H9 (cell line): ENCODE results near the gene ADGRG1. TPM values are rescaled to one million over a fixed set of nuclear protein-coding genes. Genes with fewer than 3 reads are reported as not detected.

Experiments used
- DNase-seq: peaks from one replicate; pipeline ENCODE4 v3.0.0-alpha.2; 2017
- H2AFZ ChIP-seq: one replicate; pipeline ENCODE4 v1.6.1; 2013; ENCODE audit warnings: mild to moderate bottlenecking, low read length, control low read depth, moderate library complexity
- H2AK5ac ChIP-seq: 2 replicates; pipeline ENCODE4 v1.6.1; 2013; ENCODE audit warnings: low read length, control low read depth, mixed read lengths; ENCODE audit not compliant: insufficient read length
- H2BK120ac ChIP-seq: one replicate; pipeline ENCODE4 v1.6.1; 2013; ENCODE audit warnings: low read depth, mild to moderate bottlenecking, low read length, control low read depth, inconsistent platforms; ENCODE audit not compliant: poor library complexity, severe bottlenecking
- H2BK12ac ChIP-seq: 2 replicates; pipeline ENCODE4 v1.6.1; 2013; ENCODE audit warnings: low read length, control low read depth, mixed read lengths, low read depth; ENCODE audit not compliant: insufficient read length
- H2BK15ac ChIP-seq: 2 replicates; pipeline ENCODE4 v1.6.1; 2013; ENCODE audit warnings: low read depth, low read length, control low read depth
- H2BK20ac ChIP-seq: one replicate; pipeline ENCODE4 v1.6.1; 2013; ENCODE audit warnings: low read depth, mild to moderate bottlenecking, low read length, control low read depth, inconsistent platforms; ENCODE audit not compliant: poor library complexity, severe bottlenecking
- H2BK5ac ChIP-seq: 2 replicates; pipeline ENCODE4 v1.6.1; 2013; ENCODE audit warnings: low read length, control low read depth, mixed read lengths; ENCODE audit not compliant: insufficient read length
- H3K14ac ChIP-seq: 2 replicates; pipeline ENCODE4 v1.6.1; 2013; ENCODE audit warnings: low read length, control low read depth; ENCODE audit not compliant: insufficient read depth
- H3K18ac ChIP-seq: 2 replicates; pipeline ENCODE4 v1.6.1; 2013; ENCODE audit warnings: low read depth, mild to moderate bottlenecking, mixed read lengths, low read length, control low read depth; ENCODE audit not compliant: insufficient read length
- H3K23ac ChIP-seq: 2 replicates; pipeline ENCODE4 v1.6.1; 2013; ENCODE audit warnings: low read length, control low read depth, mixed read lengths, low read depth; ENCODE audit not compliant: insufficient read length
- H3K23me2 ChIP-seq: 2 replicates; pipeline ENCODE4 v1.6.1; 2013; ENCODE audit warnings: low read depth, mild to moderate bottlenecking, mixed read lengths, low read length, control low read depth; ENCODE audit not compliant: insufficient read length, poor library complexity, severe bottlenecking
- H3K27ac ChIP-seq: 2 replicates; pipeline ENCODE4 v1.5.1; 2013; ENCODE audit warnings: low read length, control low read depth, mixed read lengths, low read depth; ENCODE audit not compliant: insufficient read length
- H3K27me3 ChIP-seq: 2 replicates; pipeline ENCODE4 v1.6.1; 2013; ENCODE audit warnings: low read length, control low read depth, inconsistent platforms; ENCODE audit not compliant: insufficient read depth
- H3K4ac ChIP-seq: 2 replicates; pipeline ENCODE4 v1.6.1; 2013; ENCODE audit warnings: low read depth, mild to moderate bottlenecking, control low read depth, inconsistent platforms, low read length, moderate library complexity
- H3K4me1 ChIP-seq: 2 replicates; pipeline ENCODE4 v1.6.1; 2013; ENCODE audit warnings: low read length, control low read depth, inconsistent platforms; ENCODE audit not compliant: insufficient read depth
- H3K4me2 ChIP-seq: 2 replicates; pipeline ENCODE4 v1.6.1; 2013; ENCODE audit warnings: low read length, control low read depth, mixed read lengths; ENCODE audit not compliant: insufficient read length, insufficient read depth
- H3K56ac ChIP-seq: 2 replicates; pipeline ENCODE4 v1.6.1; 2013; ENCODE audit warnings: low read depth, mild to moderate bottlenecking, mixed read lengths, low read length, control low read depth; ENCODE audit not compliant: insufficient read length
- H3K79me1 ChIP-seq: 2 replicates; pipeline ENCODE4 v1.6.1; 2013; ENCODE audit warnings: low read depth, mild to moderate bottlenecking, moderate library complexity, low read length, control low read depth, inconsistent platforms; ENCODE audit not compliant: insufficient read depth, poor library complexity, severe bottlenecking
- H3K79me2 ChIP-seq: 2 replicates; pipeline ENCODE4 v1.6.1; 2013; ENCODE audit warnings: low read length, control low read depth, inconsistent platforms; ENCODE audit not compliant: insufficient read depth
- H3K9ac ChIP-seq: 2 replicates; pipeline ENCODE4 v1.6.1; 2013; ENCODE audit warnings: low read length, control low read depth, mixed read lengths; ENCODE audit not compliant: insufficient read length; ENCODE audit errors: extremely low read depth
- H3K9me3 ChIP-seq: one replicate; pipeline ENCODE4 v1.6.1; 2013; ENCODE audit warnings: low read depth, low read length, inconsistent platforms; ENCODE audit not compliant: control insufficient read depth
- H3T11ph ChIP-seq: one replicate; pipeline ENCODE4 v1.6.1; 2013; ENCODE audit warnings: mild to moderate bottlenecking, low read length, control low read depth, inconsistent platforms
- H4K20me1 ChIP-seq: one replicate; pipeline ENCODE4 v1.6.1; 2013; ENCODE audit not compliant: control insufficient read depth, insufficient read length, insufficient read depth
- H4K5ac ChIP-seq: 2 replicates; pipeline ENCODE4 v1.6.1; 2013; ENCODE audit warnings: low read depth, mild to moderate bottlenecking, mixed read lengths, low read length, control low read depth; ENCODE audit not compliant: insufficient read length
- H4K8ac ChIP-seq: replicated peaks from 2 replicates; pipeline ENCODE4 v1.6.1; 2013; ENCODE audit warnings: low read length, control low read depth, mixed read lengths, low read depth; ENCODE audit not compliant: insufficient read length
- H4K91ac ChIP-seq: 2 replicates; pipeline ENCODE4 v1.6.1; 2013; ENCODE audit warnings: low read depth, mild to moderate bottlenecking, moderate library complexity, mixed read lengths, low read length, control low read depth; ENCODE audit not compliant: insufficient read length
- H3K27ac Mint-ChIP-seq, 3 experiments: 2 replicates in 2 of 3; 3 replicates in 1 of 3; pipeline ENCODE4 v1.8.0; 2020 to 2021; ENCODE audit warnings: mixed read lengths in 3 of 3, mild to moderate bottlenecking in 1 of 3, moderate library complexity in 1 of 3
- H3K27me3 Mint-ChIP-seq: 2 replicates; pipeline ENCODE4 v1.8.0; 2021; ENCODE audit warnings: low read depth, mild to moderate bottlenecking, moderate library complexity, mixed read lengths
- H3K36me3 Mint-ChIP-seq, 3 experiments: 2 replicates in 2 of 3; 3 replicates in 1 of 3; pipeline ENCODE4 v1.8.0; 2020 to 2021; ENCODE audit warnings: low read depth in 3 of 3, mixed read lengths in 3 of 3; ENCODE audit not compliant: insufficient read depth in 1 of 3
- H3K4me1 Mint-ChIP-seq, 2 experiments: 2 replicates each; pipeline ENCODE4 v1.8.0; 2020; ENCODE audit warnings: mixed read lengths in 2 of 2
- H3K4me3 Mint-ChIP-seq, 2 experiments: 2 replicates in 1 of 2; 3 replicates in 1 of 2; pipeline ENCODE4 v1.8.0; 2020 to 2021; ENCODE audit warnings: mild to moderate bottlenecking in 2 of 2, mixed read lengths in 2 of 2, moderate library complexity in 1 of 2
- H3K9me3 Mint-ChIP-seq, 2 experiments: 2 replicates in 1 of 2; 3 replicates in 1 of 2; pipeline ENCODE4 v1.8.0; 2020; ENCODE audit warnings: mild to moderate bottlenecking in 2 of 2, mixed read lengths in 2 of 2, moderate library complexity in 1 of 2
- WGBS: extraction: QIAGEN DNeasy Blood & Tissue Kit; methylation state at CpG from one replicate; pipeline ENCODE4 v1.1.7; 2013; ENCODE audit warnings: missing lambda C conversion rate, low lambda C conversion rate, mixed read lengths; ENCODE audit not compliant: insufficient read length; ENCODE audit errors: extremely low coverage; 5-methylcytosine and 5-hydroxymethylcytosine counted together
- total RNA-seq: library from RNA; stranded (reverse); gene quantifications from 2 replicates; pipeline ENCODE4 v1.2.1, GENCODE V29; 2021
- TF ChIP-seq, protein P1 (sequence below): fragments of 200-600 bp; sonication (generic); conservative IDR thresholded peaks from 3 replicates; pipeline ENCODE4 v1.8.0; 2021; ENCODE audit warnings: antibody characterized with exemption, mild to moderate bottlenecking

Gene ADGRG1
- total RNA-seq, 1 experiment from 2014 or later, result 1.1 TPM

DNA sequence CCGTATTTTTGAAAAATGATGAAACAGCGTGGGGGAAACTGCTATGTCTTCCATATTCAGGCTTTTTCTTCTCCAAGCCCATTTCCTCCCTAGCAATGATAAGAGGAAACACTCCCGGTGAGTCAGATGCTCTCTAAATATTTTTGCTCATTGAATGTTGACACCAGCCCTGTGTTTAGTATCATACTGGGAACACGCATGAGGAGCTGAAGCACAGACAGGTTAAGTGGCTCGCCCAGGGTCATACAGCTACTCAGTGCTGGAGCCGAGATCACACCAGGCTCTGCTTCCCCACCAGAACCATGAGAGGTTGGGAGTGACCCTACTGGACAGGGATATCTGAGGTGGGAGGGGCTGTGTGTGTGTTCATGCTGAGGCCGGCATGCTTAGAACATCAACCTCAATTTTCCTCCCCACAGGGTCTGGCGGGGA is 37.8 kb upstream of the ADGRG1 start:
- Histone ChIP-seq H3K14ac (no peak overlapping the region), H3K79me1 (no peaks in the 10 kb centered on the region), H2BK15ac (no peak overlapping the region), H3K27ac (no peak overlapping the region), H3K23ac (no peak overlapping the region), H4K20me1 (no peaks in the 10 kb centered on the region), H4K8ac (no peak overlapping the region), H3T11ph (no peak overlapping the region), H3K18ac (no peak overlapping the region), H3K56ac (no peak overlapping the region), H3K4me2 (no peak overlapping the region), H3K4ac (no peak overlapping the region), H2BK120ac (no peak overlapping the region), H3K23me2 (no peaks in the 10 kb centered on the region), H3K79me2 (no peaks in the 10 kb centered on the region), H3K9ac (no peak overlapping the region), H2BK12ac (no peak overlapping the region), H3K9me3 (no peaks in the 10 kb centered on the region), H4K91ac (no peak overlapping the region), H2BK20ac (no peak overlapping the region), H3K27me3 (no peaks in the 10 kb centered on the region), H3K4me1 (no peaks in the 10 kb centered on the region), H4K5ac (no peak overlapping the region), H2BK5ac (no peak overlapping the region), H2AFZ (no peak overlapping the region), H2AK5ac (no peak overlapping the region)
- peaks cover 56% of the 10 kb centered on the region for H3K27me3 Mint-ChIP-seq
- H3K9me3 Mint-ChIP-seq, result peaks cover 7 to 8% of the 10 kb centered on the region in 2 experiments; a peak in 4 of 5 replicates
- TF ChIP-seq, protein P1, sequence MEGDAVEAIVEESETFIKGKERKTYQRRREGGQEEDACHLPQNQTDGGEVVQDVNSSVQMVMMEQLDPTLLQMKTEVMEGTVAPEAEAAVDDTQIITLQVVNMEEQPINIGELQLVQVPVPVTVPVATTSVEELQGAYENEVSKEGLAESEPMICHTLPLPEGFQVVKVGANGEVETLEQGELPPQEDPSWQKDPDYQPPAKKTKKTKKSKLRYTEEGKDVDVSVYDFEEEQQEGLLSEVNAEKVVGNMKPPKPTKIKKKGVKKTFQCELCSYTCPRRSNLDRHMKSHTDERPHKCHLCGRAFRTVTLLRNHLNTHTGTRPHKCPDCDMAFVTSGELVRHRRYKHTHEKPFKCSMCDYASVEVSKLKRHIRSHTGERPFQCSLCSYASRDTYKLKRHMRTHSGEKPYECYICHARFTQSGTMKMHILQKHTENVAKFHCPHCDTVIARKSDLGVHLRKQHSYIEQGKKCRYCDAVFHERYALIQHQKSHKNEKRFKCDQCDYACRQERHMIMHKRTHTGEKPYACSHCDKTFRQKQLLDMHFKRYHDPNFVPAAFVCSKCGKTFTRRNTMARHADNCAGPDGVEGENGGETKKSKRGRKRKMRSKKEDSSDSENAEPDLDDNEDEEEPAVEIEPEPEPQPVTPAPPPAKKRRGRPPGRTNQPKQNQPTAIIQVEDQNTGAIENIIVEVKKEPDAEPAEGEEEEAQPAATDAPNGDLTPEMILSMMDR, result no peak
- H3K4me3 Mint-ChIP-seq, result no peak overlapping the region
- DNase-seq, result no peak
- peaks cover 7 to 9% of the 10 kb centered on the region in 2 experiments; a peak in 2 of 4 replicates for H3K4me1 Mint-ChIP-seq
- H3K36me3 Mint-ChIP-seq, result no peaks in the 10 kb centered on the region
- WGBS, result no CpG with 5 or more reads among the region's 8 CpGs
- H3K27ac Mint-ChIP-seq, result no peak overlapping the region; a peak in 1 of 7 replicates
